Uterus (tissue), 2 donors: Measurements from ENCODE around the gene NPL.

ENCODE experiments used
- POLR2A ChIP-seq, 2 donors: fragments of 450-650 bp; IDR thresholded peaks; one replicate each; pipeline ENCODE4 v1.6.1; 2016; ENCODE audit warnings: antibody characterized with exemption in 2 of 2, mild to moderate bottlenecking in 1 of 2, moderate library complexity in 1 of 2
- TF ChIP-seq, protein P1 (sequence below), 4 experiments: fragments of 200-600 bp in 2 of 4; fragments of 450-650 bp in 2 of 4; sonication (generic) in 2 of 4; IDR thresholded peaks; one replicate each; pipeline ENCODE4 v1.5.1; 2016 to 2019; ENCODE audit warnings: antibody characterized with exemption in 4 of 4, mild to moderate bottlenecking in 2 of 4, moderate library complexity in 1 of 4

DNA sequence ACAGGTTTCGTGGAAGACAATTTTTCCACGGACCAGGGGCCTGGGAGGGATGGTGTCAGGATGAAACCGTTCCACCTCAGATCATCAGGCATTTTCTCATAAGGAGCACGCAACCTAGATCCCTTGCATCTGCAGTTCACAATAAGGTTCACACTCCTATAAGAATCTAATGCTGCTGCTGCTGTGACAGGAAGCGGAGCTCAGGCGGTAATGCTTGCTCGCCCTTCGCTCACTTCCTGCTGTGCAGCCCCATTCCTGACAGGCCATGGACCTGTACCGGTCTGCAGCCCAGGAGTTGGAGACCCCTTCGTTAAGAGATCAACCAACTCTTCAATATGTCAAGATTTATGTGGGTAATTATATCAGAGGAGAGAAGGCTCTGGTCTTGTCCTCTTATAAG, 46.2 kb downstream of the NPL start:
- TF ChIP-seq, protein P1, sequence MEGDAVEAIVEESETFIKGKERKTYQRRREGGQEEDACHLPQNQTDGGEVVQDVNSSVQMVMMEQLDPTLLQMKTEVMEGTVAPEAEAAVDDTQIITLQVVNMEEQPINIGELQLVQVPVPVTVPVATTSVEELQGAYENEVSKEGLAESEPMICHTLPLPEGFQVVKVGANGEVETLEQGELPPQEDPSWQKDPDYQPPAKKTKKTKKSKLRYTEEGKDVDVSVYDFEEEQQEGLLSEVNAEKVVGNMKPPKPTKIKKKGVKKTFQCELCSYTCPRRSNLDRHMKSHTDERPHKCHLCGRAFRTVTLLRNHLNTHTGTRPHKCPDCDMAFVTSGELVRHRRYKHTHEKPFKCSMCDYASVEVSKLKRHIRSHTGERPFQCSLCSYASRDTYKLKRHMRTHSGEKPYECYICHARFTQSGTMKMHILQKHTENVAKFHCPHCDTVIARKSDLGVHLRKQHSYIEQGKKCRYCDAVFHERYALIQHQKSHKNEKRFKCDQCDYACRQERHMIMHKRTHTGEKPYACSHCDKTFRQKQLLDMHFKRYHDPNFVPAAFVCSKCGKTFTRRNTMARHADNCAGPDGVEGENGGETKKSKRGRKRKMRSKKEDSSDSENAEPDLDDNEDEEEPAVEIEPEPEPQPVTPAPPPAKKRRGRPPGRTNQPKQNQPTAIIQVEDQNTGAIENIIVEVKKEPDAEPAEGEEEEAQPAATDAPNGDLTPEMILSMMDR (IDR thresholded peaks at IDR 0.05) = no peak
- no peak for TF ChIP-seq POLR2A (IDR thresholded peaks at IDR 0.05)
